Stimulated activated CD4-positive, alpha-beta T cell treated with anti-CD3 and anti-CD28 coated beads, Interleukin-15, amount 100 ng/mL, for 48 hours (primary cell): ENCODE results near the gene TAGAP.
"Not testable (repeated sequence)": the region's sequence is repeated elsewhere in the genome, so short reads cannot be mapped to it uniquely, and the experiment has no call there.

Source experiments
- DNase-seq, 2 donors: peaks; one replicate each; pipeline ENCODE4 v3.0.0-alpha.2; 2020; ENCODE audit warnings: low read depth in 2 of 2

The TAGAP gene

GRCh38 chr6:159043947-159044346 lies 844 bp downstream of the TAGAP start:
- no peak for DNase-seq

DNA sequence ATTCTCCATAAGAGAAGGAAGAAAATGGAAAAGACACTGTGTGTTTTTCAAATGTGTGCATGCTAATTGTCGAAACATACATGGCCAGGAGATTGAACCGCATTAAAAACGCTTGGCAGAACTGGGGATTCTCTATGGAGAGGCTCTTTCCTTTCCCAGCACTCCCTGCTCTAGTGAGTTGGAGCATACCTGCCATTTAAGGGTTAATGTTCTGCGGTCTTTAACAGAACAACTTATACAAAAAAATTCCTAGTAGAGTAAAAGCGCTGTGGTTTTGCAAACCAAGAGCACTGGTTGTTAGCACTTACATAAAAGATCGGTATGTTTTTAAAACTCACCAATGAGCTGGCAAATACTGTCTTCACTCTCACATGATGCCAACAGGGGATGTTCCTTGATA lies 1.5 kb downstream of the TAGAP start:
- DNase-seq = no peak

DNA sequence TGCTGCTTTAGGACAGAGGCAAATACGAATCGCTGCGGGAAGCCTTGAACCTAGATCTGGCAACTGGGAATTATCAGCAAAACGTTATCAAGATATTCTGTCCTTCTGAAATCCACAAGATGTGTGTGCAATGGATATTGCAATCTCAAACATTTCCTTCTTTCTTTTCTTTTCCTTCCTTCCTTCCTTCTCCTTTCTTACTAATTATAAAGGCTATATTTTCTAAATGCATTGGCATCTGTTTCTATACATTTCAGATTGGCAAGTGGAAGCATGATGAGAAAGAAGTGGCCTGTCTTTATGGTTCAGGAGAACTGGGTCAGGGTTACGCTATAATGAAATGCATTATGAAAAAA lies 2.0 kb downstream of the TAGAP start:
- DNase-seq = no peak

DNA sequence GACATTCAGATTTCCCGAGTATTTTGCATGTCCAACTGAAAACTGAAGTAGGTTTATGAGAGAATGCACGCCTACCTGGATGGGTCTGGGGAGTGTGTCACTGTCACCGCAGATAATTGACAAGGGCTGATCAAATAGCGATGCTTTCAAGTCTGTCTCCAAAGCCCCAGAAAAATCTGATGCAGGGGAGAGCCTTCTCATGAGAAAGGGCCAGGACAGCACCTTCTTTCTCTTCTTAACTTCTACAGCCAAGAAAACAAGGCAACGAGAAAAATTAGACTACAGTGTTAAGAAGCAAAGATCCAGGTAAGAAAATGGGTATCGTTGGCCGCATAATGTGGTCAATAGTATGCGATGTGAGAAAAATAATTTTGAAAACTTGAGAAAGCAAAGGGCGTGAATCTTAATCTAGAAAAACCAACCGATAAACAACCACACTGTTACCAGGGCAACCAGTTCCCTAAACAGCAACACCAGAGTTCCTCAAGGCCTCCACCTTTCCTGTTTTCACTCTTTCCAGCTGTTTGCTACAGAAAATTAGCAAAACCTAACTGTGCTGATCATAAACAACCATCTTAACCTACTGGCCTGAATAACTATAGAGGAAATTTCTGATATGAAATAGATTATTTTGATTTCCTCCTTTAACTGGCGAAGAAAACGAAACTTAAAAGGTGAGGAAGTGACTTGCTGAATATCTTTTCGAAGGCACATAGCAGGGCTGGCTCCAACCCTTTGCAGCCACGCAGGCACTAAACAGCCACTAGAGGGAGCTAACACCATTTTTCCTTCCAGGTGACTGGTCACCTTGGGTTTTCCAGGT lies 2.6 kb downstream of the TAGAP start:
- DNase-seq = peak; percentile 51 to 59

DNA sequence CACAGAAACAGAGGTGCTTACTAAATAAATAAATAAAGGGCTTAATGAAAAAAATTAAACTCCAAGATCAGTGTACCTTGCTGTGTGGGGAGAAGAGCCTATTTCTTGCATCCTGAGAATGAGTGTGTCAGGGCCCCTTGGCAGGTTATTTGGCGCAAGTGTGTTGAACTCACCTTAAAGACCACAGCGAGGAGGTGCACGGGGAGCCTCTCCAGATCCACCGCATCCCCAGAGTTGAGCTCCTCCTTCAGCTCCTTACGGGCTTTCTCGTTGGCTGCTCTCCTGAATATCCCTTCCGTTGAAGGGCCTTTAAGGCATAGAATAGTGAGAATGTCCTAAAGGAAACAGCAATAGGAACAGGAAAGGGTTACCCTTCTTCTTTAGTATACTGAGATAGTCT lies 3.6 kb downstream of the TAGAP start:
- DNase-seq = no peak

DNA sequence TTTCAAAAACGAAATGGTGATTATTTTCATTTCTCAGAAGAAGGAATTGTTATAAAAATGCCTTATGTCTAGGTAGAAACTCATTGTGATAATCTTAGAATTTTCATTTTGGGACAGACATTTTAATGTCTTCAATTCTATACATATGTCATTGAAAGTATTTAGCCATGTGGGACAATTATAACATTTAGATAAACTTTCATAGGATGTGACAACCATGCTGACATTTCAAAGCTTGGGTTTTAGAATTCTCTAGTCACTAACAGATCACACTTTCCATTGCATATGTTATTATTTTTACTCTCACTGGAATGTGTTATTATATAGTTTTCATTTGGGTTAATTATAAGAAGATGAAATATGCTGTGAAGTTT lies 4.9 kb downstream of the TAGAP start:
- DNase-seq = no peak

DNA sequence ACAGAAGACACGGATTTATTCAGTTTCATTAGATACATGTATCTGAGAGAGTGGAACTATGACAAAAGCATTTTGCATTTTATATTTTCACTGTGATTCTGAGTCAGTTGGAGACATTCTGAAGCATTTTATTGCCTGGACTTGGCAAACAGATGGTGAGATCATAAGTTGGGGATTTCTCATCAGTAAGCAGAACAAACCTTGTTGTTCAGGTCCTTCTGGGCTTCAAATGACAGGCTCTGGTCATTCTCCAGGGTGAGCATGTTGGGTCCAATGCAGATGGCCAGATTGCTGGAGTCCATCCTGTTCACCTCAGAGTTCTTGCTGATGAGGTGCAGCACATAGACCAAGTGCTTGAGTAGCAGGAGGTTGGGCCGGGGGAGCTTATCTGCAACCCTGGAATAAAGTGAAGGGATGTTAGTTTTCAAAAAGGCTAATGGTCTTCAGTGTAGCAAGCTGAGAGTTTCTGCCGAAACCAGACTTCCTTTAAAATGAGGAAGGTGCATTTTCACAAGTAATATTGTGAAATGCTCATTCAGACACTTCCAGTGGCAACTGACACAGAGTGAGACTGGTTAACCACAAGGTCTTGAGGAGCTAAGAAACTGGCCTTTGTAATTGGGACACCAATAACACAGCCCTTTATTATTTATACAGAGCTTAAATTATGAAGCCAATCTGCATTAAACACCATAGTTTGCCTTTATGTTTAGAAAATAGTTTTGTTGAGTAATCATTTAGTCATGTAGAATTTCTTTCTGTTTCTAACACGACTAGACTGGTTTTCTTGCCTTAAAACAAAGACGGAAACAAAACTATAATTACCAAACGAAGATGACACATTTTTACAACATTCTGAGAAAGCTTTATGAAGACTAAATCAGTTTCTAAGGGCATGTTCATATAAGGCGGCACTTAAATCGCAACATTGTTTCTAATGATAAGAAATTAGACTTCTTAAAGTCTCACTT lies 5.6 kb downstream of the TAGAP start:
- DNase-seq = no peak

DNA sequence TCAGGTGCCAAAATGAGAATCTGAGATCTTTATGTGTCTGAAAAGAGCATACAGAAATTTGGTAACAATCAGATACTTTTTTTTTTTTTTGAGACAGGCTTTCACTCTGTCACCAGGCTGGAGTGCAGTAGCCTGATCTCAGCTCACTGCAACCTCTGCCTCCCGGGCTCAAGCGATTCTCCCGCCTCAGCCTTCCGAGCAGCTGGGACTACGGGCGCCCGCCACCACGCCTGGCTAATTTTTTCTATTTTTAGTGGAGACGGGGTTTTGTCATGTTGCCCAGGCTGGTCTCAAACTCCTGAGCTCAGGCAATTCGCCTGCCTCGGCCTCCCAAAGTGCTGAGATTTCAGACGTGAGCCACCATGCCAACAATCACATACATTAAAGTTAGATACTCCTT lies 6.5 kb downstream of the TAGAP start:
- DNase-seq = not testable (repeated sequence)

DNA sequence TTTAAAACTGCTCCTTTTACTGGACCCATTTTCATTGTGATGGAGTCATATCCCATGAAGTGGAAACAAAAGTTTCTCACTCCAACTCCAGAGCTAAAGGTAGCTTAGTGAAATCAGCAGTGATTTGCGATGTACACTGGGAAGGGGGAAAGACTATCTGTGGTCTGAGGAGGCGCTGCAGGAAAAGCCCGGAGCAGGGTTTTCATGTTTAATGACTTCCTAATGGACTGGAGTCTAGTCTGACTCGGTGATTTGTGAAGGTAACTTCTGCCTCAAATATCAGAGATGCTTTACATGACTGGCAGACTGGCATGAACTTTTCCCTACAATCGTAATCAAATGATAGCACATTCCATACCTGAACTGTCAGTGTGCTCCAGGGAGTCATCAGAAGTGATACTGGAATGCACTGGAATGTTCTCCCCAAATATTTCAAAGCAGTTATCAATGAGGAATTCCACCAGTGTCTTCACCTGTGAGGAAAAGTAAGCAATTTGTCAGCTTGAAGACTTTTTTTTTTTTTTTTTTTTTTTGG lies 7.0 kb downstream of the TAGAP start:
- DNase-seq = no peak

GRCh38 chr6:159036673-159037072 lies 8.1 kb downstream of the TAGAP start:
- no peak for DNase-seq

DNA sequence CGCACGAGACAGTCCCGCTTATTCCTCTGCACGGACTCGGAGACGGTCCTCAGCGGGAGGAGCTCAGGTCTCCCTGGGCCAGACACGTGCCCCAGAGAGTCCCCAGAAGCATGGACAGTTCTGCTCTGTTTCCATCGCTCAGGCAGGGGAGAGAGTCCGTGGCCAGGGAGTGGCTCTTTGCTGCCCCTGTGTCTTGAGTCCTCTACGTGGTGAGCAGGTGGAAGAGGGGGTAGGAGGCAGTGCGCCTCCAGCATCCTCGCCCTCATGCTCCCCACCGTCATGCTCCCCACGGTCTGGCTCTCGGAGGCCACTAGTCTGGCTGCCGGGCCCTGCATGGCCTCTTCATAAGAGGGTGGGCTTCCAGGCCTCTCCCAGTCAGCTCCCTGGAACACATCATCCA lies 8.9 kb downstream of the TAGAP start:
- DNase-seq = no peak

DNA sequence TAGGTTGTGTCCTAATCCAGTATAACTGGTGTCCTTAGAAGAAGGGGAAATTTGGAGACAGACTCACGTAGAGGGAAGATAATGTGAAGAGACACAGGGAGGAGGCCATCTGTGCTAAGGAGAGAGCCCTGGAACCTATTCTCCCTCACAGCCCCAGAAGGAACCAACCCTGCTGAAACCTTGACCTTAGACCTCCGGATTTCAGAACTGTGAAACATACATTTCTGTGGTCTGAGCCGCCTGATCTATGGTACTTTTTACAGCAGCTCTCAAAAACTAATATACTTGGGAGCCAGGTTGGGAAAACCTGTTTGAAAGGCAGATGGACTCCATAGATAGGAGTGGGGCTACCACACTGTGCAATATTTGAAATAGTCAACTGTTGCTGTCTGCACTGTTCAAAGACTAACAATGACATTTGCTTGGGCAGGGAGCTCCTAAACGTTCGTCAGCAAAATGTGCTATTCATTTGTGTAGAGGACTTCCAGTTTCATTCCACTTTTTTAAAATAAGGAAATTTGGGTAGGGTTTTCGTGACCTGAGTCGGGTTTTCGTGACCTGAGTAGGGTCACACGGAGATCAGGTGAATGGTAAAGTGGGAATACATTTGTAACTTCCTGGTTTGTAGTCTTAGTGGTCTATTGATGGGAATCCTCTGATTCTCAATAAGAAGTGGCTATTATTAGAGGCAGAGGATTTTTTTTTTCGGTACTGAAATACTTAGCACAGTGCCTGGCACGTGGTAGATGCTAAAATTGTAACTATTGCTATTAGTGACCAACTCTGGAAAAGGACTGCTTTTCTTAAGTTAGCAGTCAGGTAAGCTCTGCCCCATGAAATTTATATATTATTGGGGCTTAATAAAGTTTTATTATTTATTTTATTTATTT lies 11.4 kb downstream of the TAGAP start:
- no peak for DNase-seq

DNA sequence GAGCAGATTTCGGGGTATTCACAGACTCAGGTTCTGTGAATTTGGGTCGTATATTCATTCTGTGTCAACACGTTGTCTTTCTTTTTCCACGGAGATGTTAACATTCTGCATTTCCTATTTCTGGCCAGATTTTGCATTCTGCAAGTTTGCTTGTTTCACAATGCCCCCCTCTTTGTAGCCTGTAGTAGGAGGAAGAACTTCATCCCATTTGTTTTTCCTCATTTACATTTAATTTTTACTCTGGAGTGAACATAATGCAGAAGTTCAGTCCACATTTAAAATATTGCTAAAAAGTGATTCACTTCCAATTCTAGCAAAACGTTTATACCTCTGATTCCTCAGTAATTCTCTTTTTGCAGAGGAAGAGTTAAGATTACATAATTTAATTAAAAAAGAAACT lies 12.9 kb downstream of the TAGAP start:
- no peak for DNase-seq

DNA sequence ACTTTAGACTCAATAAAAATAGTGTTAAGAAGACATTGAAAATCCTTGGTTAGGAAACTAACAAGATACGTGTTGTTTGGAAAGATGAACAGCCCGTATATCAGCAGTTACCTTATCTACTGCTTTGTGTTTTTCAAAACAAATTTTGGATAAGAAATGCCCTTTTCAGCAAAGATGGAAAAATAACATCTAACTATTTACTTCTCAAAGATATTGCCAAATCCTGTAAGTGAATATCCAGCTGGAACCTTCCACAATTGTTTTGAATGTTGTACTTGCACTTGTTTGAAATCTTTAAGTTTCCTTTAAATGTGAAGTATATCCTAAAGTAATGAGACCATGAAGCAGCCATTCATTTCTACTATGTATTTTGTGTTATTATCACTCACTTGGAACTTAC lies 14.6 kb downstream of the TAGAP start:
- DNase-seq = no peak

GRCh38 chr6:159025224-159025623 lies 19.6 kb downstream of the TAGAP start:
- DNase-seq = not testable (repeated sequence)

GRCh38 chr6:159023893-159024292 lies 20.9 kb downstream of the TAGAP start:
- DNase-seq = no peak

DNA sequence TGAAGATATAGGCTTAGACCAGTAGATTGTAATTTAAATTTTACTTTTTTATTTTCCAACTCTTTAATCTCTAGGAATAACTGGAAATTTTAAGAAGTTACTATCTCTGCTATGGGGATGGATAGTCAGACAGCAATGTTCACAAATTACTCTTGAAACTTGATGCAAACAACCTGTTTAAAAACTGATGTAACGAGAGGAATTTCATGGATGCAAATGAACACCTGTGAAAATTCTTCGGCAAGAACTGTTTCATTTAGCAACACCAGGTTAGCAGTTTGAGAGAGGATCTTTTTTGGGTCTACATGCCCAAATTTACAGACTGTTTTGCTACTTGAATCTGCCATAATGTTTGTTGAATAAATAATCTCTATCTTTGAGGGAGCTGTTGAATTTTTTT lies 24.8 kb downstream of the TAGAP start:
- DNase-seq = no peak

- DNase-seq = no peak
Observed at GRCh38 chr6:159017757-159018559, 26.8 kb downstream of the TAGAP start.

- no peak for DNase-seq
Observed at GRCh38 chr6:159014406-159014805, 30.4 kb downstream of the TAGAP start.

GRCh38 chr6:159013229-159013628 lies 31.6 kb downstream of the TAGAP start:
- DNase-seq = no peak

DNA sequence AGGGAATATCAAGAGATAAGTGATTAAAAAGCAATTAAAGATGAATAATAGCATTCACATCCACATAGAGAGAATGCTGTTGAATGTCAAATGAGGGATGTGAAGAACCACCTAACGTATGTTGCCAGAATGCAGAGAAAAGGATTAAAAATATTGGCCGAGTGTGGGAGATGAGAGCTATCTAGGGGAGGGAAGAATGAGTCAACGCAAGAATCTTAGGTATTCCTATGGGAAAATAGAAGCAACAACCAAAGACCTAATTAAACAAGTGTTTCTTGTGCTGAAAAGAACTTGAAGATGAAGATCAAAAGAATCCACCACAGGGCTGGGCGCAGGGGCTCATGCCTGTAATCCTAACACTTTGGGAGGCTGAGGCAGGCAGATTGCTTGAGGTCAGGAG lies 32.6 kb downstream of the TAGAP start:
- no peak for DNase-seq
